GM21390 (cell line): Measurements from ENCODE around the gene PRAC1.

Source experiments
- ATAC-seq: cut with Tn5 transposase; IDR thresholded peaks from one replicate; pipeline ENCODE4 v1.9.1; 2021; ENCODE audit not compliant: unreplicated experiment

PRAC1 gene

GRCh38 chr17:48711128-48711527 is 11.2 kb downstream of the PRAC1 start:
- no peak for ATAC-seq

GRCh38 chr17:48704361-48705248 is 17.7 kb downstream of the PRAC1 start:
- ATAC-seq: no peak

GRCh38 chr17:48701864-48702532 is 20.3 kb downstream of the PRAC1 start:
- ATAC-seq: no peak

GRCh38 chr17:48693178-48693577 is 29.1 kb downstream of the PRAC1 start:
- ATAC-seq: no peak

DNA sequence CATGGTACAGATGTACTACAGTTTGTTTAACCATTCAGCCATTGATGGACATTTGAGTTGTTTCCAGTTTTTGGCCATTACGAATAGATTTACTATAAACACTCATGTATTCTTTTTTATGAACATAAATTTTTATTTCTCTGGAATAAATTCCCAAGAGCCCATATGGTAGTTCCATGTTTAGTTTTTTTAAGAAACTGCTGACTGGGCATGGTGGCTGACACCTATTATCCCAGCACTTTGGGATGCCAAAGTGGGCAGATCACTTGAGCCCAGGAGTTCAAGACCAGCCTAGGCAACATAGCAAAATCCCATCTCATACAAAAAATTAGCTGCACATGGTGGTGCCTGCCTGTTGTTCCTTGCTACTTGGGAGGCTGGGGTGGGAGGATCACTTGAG is 30.3 kb downstream of the PRAC1 start:
- no peak for ATAC-seq

GRCh38 chr17:48690655-48691054 is 31.7 kb downstream of the PRAC1 start:
- no peak for ATAC-seq

- no peak for ATAC-seq
Measured at GRCh38 chr17:48681609-48682008, 40.7 kb downstream of the PRAC1 start.

- ATAC-seq: no peak
Measured at GRCh38 chr17:48679385-48680096, 42.8 kb downstream of the PRAC1 start.

DNA sequence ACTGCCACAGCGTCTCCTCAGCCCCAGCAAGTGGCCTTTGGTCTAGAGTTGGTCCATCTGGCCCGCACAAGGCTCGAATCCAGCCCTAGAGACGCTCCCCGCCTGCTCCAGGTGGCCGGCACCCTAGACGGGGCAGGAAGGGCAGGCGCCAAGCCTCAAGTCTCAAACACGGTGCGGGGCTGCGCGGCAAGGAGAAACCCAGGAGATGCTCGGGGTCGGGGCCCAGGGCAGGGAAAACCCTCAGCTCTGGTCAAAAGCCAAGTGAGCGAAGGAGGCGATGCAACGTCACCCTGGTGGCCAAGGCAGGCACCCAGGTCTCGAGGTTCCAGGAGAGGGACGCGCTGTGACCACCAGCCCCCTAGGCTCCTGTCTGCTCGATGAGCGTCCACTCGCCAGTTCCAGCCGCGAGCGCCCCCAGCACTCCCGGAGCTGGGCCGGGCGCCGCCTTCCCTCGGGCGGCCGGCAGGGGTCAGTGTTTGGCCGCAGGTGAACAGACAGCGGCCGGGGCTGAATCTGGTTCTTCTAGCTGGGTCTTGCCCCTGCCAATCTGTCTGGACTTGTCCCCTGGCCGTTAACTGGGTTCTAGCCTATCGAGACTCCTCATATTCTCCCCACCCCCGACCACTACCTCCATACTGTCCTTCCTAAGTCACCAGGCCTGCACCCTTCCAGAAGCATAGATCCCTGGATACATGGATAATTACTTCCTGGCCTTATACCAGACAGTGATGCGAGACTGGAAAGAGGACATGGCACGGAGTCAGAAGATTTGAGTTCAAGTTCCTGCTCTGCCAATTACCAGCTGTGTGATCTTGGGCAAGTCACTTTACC is 44.0 kb downstream of the PRAC1 start:
- no peak for ATAC-seq

DNA sequence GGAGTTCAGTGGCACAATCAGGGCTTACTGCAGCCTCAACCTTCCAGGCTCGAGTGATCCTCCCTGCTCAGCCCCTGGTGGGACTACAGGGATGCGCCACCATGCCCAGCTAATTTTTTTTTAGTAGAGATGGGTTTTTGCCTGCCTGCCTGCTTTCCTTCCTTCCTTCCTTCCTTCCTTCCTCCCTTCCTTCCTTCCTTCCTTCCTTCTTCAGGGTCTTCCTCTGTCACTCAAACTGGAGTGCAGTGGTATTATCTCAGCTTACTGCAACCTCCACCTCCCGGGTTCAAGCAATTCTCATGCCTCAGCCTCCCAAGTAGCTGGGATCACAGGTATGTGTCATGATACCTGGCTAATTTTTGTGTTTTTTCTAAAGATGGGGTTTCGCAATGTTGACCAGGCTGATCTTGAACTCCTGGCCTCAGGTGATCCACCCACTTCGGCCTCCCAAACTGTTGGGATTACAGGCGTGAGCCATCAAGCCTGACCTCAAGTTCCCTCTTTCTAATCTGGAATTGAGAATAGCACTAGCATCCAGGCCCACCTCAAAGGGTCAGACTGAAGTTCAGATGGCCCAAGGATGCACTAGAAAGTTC is 45.3 kb downstream of the PRAC1 start:
- no peak for ATAC-seq

GRCh38 chr17:48672340-48672739 is 50.0 kb downstream of the PRAC1 start:
- ATAC-seq: no peak
